NCI-H1417 (cell line): Measurements from ENCODE around the gene HAUS5.
"Not testable (repeated sequence)": the region's sequence is repeated elsewhere in the genome, so short reads cannot be mapped to it uniquely, and the experiment has no call there.

Source experiments
- DNase-seq, 3 experiments: peaks; one replicate each; lab custom pipeline; 2025; lab: John Stamatoyannopoulos, UW

HAUS5 gene

DNA sequence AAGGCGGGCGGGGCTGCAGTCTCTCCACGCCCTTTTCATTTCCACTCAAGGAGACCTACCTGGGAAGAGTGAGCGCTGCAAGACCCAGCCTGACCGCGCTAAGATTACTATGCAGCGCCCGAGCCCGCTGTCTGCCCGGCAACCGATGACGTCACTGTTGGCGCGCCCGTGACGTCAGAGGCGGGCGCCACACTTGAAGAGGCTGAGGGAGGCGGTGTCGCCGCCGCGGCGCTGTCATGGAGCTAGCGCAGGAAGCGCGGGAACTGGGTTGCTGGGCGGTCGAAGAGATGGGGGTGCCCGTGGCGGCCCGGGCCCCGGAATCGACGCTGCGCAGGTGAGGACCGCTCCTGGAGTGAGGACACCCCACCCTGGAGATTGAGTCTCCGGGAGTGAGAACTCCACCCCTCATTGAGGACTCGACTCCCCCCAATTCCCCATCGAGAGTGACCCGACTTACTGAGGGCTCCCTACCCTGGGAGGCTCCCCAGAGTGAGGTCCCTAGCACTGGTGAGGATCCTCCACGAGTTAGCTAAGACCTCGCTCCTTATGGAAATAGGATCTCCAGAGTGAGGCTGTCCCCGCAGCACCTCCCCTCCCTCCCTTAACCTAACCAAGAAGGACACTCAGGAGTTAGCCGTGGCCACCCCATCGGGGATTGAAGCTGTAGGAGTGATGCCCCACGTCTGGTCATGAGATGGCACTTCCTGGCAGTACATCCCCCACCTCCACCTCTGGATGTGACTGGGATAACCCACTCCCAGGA, at the start of gene HAUS5:
TSS of gene HAUS5 (plus strand) at position 177 of the 763 bp plus-strand sequence. CDS start at position 237, 60 bp downstream.
- peak; percentile 89 to 98 (median 94) for DNase-seq

DNA sequence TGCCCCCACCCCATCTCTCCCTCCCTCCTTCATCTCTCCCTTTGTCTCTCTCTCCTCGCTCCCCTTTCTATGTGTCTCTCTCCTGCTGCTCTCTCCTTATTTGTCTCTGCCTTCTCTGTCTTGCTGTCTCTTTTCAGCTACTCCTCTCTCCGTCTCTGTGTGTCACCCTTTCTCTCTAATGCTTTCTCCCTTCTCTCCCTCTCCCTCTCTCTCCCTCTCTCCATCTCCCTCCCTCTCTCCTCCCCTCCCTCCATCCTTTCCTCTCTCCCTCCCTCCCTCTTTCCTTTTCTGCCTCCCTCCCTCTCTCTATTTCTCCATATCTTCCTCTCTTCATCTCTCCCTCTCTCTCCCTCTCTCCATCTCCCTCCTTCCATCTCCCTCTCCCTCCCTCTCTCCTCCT, 49.8 kb upstream of the HAUS5 start:
- no peak for DNase-seq

- no peak for DNase-seq
Observed at GRCh38 chr19:35563207-35563829, 49.2 kb upstream of the HAUS5 start, which contains the start of gene ATP4A. TSS of gene ATP4A (minus strand) at chr19:35563658. CDS start at chr19:35563629, 29 bp downstream.

DNA sequence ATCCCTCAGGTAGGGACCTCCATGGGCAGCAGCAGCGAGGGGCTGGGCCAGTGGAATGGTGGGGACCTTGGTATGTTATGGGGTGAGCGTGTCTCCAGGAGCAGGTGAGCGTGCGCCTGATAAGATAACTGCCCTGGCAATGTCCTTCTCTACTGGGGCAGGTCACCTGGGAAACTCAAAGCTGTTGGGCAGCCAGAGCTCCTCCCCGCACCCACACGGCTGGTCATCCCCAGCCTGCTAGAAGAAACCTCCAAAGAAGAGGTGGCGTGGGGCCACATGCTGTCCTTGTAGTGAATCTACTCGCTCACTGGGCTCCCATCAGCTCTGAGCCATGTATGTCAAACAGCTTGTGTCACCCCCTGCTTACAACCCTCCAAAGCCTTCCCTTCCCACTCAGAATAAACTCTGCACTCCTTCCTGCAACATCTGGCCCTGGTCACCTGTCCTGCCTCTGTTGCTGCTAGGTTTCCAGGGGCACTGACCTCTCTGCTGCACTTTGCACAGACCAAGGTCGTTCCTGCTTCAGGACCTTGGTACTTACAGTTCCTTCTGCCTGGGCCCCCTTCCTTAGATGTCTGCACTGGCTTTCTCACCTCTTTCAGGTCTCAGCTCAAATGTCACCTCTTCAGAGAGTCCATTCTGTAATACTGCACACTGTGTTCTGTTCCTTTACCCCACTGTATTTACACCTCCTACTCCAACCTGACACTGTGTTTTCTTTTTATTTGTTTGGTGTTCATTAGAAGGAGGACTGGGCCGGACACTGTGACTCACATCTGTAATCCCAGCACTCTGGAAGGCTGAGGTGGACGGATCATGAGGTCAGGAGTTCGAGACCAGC, 47.3 kb upstream of the HAUS5 start:
- no peak for DNase-seq

DNA sequence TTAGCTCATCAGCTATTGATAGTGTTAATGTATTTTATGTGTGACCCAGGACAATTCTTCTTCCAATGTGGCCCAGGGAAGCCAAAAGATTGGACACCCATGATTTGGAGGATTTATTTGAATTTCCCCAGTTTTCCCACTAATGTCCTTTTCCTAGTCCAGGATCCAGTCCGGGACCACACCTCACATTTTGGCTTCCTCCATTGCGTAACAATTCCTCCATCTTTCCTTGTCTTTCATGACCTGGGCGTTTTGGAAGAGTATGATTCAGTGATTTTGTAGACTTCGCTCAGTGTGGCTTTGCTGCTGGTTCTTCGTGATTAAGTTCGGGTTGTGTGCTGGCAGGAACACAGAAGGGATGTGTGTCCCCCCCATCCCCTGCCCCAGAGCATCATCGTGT, 45.8 kb upstream of the HAUS5 start:
- no peak for DNase-seq

DNA sequence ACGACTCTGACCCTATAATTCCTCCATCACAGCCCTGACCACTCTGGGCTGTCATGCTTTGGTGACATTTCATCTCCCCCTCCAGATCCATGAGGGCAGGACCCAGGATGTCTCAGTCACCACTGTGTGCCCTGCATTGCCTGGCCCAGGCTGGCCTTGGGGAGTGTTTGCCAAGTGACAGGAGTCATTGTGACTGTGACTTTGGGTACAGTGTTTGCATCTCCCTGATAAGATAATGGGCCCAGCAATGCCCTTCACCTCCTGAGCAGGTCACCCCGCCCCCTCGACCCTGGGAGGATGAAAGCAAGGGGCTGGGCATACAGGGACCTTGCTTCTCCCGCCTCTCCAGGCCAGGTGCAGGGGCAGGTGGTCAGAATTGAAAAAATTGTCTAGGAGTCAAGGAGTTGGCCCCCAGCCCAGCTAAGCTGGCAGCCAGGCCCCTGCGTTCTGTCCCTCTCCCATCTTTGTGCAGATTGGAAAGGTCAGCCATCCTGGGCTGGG, 43.2 kb upstream of the HAUS5 start:
- DNase-seq, result peak in 1 of 3 experiments; percentile 21

GRCh38 chr19:35571406-35571965, 41.0 kb upstream of the HAUS5 start:
- no peak for DNase-seq

DNA sequence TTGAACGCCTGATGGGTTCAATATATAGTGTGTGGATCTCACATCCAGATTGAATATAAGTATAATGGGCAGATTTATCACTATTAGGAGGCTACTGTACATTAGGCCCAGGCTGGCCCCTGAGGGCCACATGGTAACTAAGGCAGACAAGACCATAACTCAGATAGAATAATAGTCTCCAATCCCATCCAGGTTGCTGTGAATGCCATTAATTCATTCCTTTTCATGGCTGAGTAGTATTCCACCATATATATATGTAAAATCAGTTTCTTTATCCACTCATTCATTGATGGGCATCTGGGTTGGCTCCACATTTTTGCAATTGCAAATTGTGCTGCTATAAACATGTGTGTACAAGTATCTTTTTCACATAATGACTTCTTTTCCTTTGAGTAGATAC, 34.6 kb upstream of the HAUS5 start:
- DNase-seq, result no peak

GRCh38 chr19:35578707-35579106, 33.8 kb upstream of the HAUS5 start:
- no peak for DNase-seq

DNA sequence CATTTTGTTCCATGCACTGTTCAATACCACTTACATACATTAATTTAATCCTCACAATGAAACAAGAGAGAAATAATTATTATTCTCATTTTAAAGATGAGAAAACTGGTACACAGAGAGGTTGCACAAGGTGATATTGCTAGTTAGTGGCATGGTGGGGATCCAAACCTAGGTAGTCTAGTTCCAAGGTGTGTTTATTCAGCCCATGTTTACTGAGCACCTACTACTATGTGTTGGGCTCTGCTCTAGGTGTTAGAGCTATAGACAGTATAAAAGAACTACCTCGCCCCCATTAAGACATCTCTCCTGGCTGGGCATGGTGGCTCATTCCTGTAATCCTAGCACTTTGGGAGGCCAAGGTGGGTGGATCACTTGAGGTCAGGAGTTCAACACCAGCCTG, 29.8 kb upstream of the HAUS5 start:
- no peak for DNase-seq

GRCh38 chr19:35585848-35586247, 26.7 kb upstream of the HAUS5 start, which contains the start of gene PMIS2:
TSS of gene PMIS2 (plus strand) at chr19:35586173. CDS start at chr19:35586260, 87 bp downstream.
- DNase-seq, result no peak

DNA sequence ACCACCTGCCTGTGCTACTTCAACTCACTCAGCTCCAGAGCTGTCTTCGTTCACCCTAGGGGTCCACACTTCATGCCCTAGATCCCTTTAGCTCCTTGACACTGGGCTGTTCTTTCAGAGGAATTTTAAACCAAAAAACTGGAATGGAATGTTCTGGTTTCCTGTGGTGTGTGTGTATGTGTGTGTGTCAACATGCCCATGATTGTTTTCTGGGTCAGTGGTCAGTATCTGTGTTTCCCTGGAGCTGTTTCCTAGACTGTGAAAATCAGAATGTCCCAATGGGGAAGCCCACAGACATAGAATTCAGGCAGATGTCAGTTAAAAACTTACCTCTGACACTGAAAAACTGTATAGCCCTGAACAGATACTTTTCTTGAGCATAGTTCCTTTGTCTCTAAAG, 25.2 kb upstream of the HAUS5 start:
- no peak for DNase-seq

- DNase-seq, result no peak
Observed at GRCh38 chr19:35590875-35591274, 21.7 kb upstream of the HAUS5 start.

DNA sequence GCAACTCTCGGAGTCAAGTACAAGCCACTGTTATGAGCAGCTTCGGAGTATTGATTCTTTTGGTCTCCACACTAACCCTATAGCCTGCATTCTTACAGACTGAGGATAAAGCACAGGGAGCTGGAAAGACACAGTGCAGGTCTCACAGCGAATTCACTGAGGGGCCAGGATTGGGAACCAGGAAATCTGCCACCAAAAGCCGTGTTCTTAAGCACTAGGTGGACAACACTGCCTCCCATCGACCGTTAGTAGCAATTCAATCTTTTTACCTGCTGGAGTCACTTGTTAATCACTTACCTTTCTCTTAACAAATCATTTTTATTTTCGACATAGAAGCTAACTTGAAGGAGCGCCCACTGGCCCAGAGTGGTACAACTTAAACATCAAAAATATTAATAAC, 20.3 kb upstream of the HAUS5 start:
- peak in 1 of 3 experiments; percentile 19 for DNase-seq

GRCh38 chr19:35595026-35595425, 17.5 kb upstream of the HAUS5 start:
- DNase-seq, result not testable (repeated sequence)

DNA sequence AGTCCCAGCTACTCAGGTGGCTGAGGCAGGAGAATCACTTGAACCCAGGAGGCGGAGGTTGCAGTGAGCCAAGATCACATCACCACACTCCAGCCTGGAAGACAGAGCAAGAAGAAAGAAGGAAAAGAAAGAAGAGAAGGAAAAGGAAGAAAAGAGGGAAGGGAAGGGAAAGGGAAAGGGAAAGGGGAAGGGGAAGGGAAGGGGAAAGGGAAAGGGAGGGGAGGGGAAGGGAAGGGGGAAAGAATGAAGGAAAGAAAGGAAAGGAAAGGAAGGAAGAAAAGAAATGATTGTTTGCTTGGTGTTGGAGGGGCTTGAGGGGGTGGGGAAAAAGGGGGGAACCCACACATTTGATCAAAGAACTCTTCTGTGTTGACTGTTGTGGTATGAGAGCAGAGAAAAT, 16.6 kb upstream of the HAUS5 start:
- DNase-seq, result no peak

GRCh38 chr19:35596366-35596999, 16.1 kb upstream of the HAUS5 start:
- no peak for DNase-seq

DNA sequence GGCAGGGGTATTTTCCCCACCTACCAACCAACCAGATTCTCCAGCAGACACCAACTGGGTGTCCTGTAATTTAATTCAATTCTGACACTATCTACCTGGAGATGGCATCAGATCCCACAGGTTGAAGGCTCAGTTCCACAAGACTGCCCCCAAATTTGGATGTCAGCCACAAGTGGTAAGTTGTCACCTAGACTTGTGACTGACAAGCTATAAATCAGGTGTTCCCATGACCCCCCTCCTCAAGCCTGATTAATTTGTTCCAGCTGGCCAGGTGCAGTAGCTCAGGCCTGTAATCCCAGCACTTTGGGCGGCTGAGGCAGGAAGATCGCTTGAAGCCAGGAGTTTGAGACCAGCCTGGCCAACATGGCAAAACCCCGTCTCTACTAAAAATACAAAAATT, 10.6 kb upstream of the HAUS5 start:
- peak in 1 of 3 experiments; percentile 4 for DNase-seq

DNA sequence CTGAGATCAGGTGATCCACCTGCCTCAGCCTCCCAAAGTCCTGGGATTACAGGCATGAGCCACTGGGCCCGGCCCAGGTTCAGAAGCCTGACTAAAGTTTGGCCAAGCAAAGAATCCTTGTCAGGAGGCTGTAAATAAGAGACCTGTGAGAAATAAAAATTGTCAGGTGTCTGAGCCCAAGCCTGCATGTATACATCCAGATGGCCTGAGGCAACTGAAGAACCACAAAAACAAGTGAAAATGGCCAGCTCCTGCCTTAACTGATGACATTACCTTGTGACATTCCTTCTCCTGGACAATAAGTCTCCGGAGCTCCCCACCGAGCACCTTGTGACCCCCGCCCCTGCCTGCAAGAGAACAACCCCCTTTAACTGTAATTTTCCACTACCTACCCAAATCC, 8.1 kb upstream of the HAUS5 start:
- DNase-seq, result not testable (repeated sequence)

DNA sequence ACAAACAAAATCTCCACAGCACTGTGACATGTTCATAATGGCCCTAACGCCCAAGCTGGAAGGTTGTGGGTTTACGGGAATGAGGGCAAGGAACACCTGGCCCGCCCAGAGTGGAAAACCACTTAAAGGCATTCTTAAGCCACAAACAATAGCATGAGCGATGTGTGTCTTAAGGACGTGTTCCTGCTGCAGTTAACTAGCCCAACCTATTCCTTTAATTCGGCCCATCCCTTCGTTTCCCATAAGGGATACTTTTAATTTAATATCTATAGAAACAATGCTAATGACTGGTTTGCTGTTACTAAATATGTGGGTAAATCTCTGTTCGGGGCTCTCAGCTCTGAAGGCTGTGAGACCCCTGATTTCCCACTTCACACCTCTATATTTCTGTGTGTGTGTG, 5.4 kb upstream of the HAUS5 start:
- DNase-seq, result not testable (repeated sequence)

GRCh38 chr19:35607661-35608060, 4.9 kb upstream of the HAUS5 start:
- no peak for DNase-seq
